CD4-positive, alpha-beta T cell treated with Interleukin-4 for 1 hour (primary cell): ENCODE measurements around the gene HMGN2.
"Not testable (repeated sequence)": the region's sequence is repeated elsewhere in the genome, so short reads cannot be mapped to it uniquely, and the experiment has no call there.

Experiments used
- DNase-seq, 2 donors: peaks; one replicate each; pipeline ENCODE4 v3.0.0-alpha.2; 2020 to 2022

The HMGN2 gene

GRCh38 chr1:26477446-26478152 is 5.4 kb downstream of the HMGN2 start:
- DNase-seq = no peak

GRCh38 chr1:26478159-26478558 is 5.9 kb downstream of the HMGN2 start:
- no peak for DNase-seq

GRCh38 chr1:26478988-26479387 is 6.7 kb downstream of the HMGN2 start:
- no peak for DNase-seq

GRCh38 chr1:26482921-26483320 is 10.7 kb downstream of the HMGN2 start:
- DNase-seq = no peak

- DNase-seq = no peak
These were observed 11.7 kb downstream of the HMGN2 start for GRCh38 chr1:26483980-26484379.

- DNase-seq = no peak
These were observed 17.9 kb downstream of the HMGN2 start for GRCh38 chr1:26490155-26490554.

- DNase-seq = no peak
These were observed 21.0 kb downstream of the HMGN2 start for GRCh38 chr1:26493267-26493666.

GRCh38 chr1:26493938-26494337 is 21.7 kb downstream of the HMGN2 start:
- DNase-seq = no peak

- DNase-seq = no peak
These were observed 24.6 kb downstream of the HMGN2 start for GRCh38 chr1:26496861-26497260.

GRCh38 chr1:26498894-26499293 is 26.7 kb downstream of the HMGN2 start:
- no peak for DNase-seq

- peak; percentile 85 to 90 for DNase-seq
These were observed 28.4 kb downstream of the HMGN2 start for GRCh38 chr1:26500488-26501175.

GRCh38 chr1:26510711-26511110 is 38.5 kb downstream of the HMGN2 start:
- not testable (repeated sequence) for DNase-seq

GRCh38 chr1:26515836-26516235 is 43.6 kb downstream of the HMGN2 start:
- DNase-seq = not testable (repeated sequence)

- DNase-seq = no peak
These were observed 44.9 kb downstream of the HMGN2 start for GRCh38 chr1:26516987-26517765.

- no peak for DNase-seq
These were observed 45.5 kb downstream of the HMGN2 start for GRCh38 chr1:26517766-26518049.

- DNase-seq = no peak
These were observed 46.1 kb downstream of the HMGN2 start for GRCh38 chr1:26518355-26518754.

- no peak for DNase-seq
These were observed 48.1 kb downstream of the HMGN2 start for GRCh38 chr1:26520339-26520738.

- no peak for DNase-seq
These were observed 49.4 kb downstream of the HMGN2 start for GRCh38 chr1:26521669-26522030.

- no peak for DNase-seq
These were observed 49.8 kb downstream of the HMGN2 start for GRCh38 chr1:26522073-26522472.

GRCh38 chr1:26524181-26524580 is 51.9 kb downstream of the HMGN2 start:
- DNase-seq = no peak
